GM19455 (cell line): ENCODE data around the gene CLASRP.

ENCODE experiments used
- ATAC-seq: cut with Tn5 transposase; IDR thresholded peaks from one replicate; pipeline ENCODE4 v1.9.1; 2021; ENCODE audit not compliant: unreplicated experiment

The CLASRP gene

GRCh38 chr19:45019187-45019586 lies 19.7 kb upstream of the CLASRP start:
- ATAC-seq, result no peak

- no peak for ATAC-seq
Observed at GRCh38 chr19:45020071-45020470, 18.8 kb upstream of the CLASRP start.

- no peak for ATAC-seq
Observed at GRCh38 chr19:45021971-45022370, 16.9 kb upstream of the CLASRP start.

- no peak for ATAC-seq
Observed at GRCh38 chr19:45023048-45023447, 15.8 kb upstream of the CLASRP start.

GRCh38 chr19:45025264-45025663 lies 13.6 kb upstream of the CLASRP start:
- no peak for ATAC-seq

GRCh38 chr19:45027371-45027770 lies 11.5 kb upstream of the CLASRP start:
- ATAC-seq, result no peak

GRCh38 chr19:45030825-45031224 lies 8.0 kb upstream of the CLASRP start:
- ATAC-seq, result no peak

- ATAC-seq, result no peak
Observed at GRCh38 chr19:45032421-45032820, 6.4 kb upstream of the CLASRP start.

GRCh38 chr19:45035755-45036154 lies 3.1 kb upstream of the CLASRP start:
- no peak for ATAC-seq

GRCh38 chr19:45037393-45038169 lies 1.3 kb upstream of the CLASRP start:
- ATAC-seq, result no peak

- ATAC-seq, result no peak
Observed at GRCh38 chr19:45040059-45040771, 1.4 kb downstream of the CLASRP start.

- ATAC-seq, result no peak
Observed at GRCh38 chr19:45041125-45041524, 2.3 kb downstream of the CLASRP start.

- ATAC-seq, result no peak
Observed at GRCh38 chr19:45045671-45046353, 7.0 kb downstream of the CLASRP start.

GRCh38 chr19:45046355-45046754 lies 7.5 kb downstream of the CLASRP start:
- no peak for ATAC-seq

- ATAC-seq, result no peak
Observed at GRCh38 chr19:45047188-45047797, 8.4 kb downstream of the CLASRP start.

- no peak for ATAC-seq
Observed at GRCh38 chr19:45049073-45049736, 10.4 kb downstream of the CLASRP start.

GRCh38 chr19:45050036-45050435 lies 11.2 kb downstream of the CLASRP start:
- no peak for ATAC-seq

- ATAC-seq, result no peak
Observed at GRCh38 chr19:45051929-45052579, 13.2 kb downstream of the CLASRP start.

- ATAC-seq, result no peak
Observed at GRCh38 chr19:45056831-45057230, 18.0 kb downstream of the CLASRP start.

GRCh38 chr19:45057444-45057843 lies 18.6 kb downstream of the CLASRP start:
- ATAC-seq, result no peak
